Measurements from ENCODE around the gene NPFFR2.

GRCh38 chr4:72144241-72144640, 112.4 kb downstream of the NPFFR2 start:
- TF ChIP-seq CTCF (conservative IDR thresholded peaks at IDR 0.05; ENCODE audit: low read depth in 2 of 2) = no peak
- no peak for TF ChIP-seq ZNF331 (CRISPR knock-in tag; IDR thresholded peaks at IDR 0.05; ENCODE audit: low read depth)
- TF ChIP-seq REST (IDR thresholded peaks at IDR 0.05; ENCODE audit: unreplicated experiment) = no peak
- TF ChIP-seq STAT1 (IDR thresholded peaks at IDR 0.05; ENCODE audit: unreplicated experiment) = no peak
- no peak for TF ChIP-seq EZH2phosphoT487 (IDR thresholded peaks at IDR 0.05; ENCODE audit: unreplicated experiment)
- TF ChIP-seq POLR2AphosphoS5 (IDR thresholded peaks at IDR 0.05; ENCODE audit: low read depth) = no peak
- TF ChIP-seq CREB1 (CRISPR knock-in tag; IDR thresholded peaks at IDR 0.05; ENCODE audit: low read depth) = no peak
- no peak for TF ChIP-seq EZH2 (IDR thresholded peaks at IDR 0.05; ENCODE audit: low read depth, unreplicated experiment)
- TF ChIP-seq ZNF114 (CRISPR knock-in tag; IDR thresholded peaks at IDR 0.05) = no peak

All from GM23338 (cell line).